Left ventricle myocardium inferior (tissue), 1 donor: ENCODE data around the gene FOXN1. TPM values are rescaled to one million over a fixed set of nuclear protein-coding genes. Genes with fewer than 3 reads are reported as not detected.

Experiments
- DNase-seq: peaks from one replicate; pipeline ENCODE4 v3.0.0-alpha.2; 2020
- H3K27ac ChIP-seq: fragments of 200-600 bp; replicated peaks from 2 replicates; pipeline ENCODE4 v1.8.0; 2021
- H3K27me3 ChIP-seq: fragments of 200-600 bp; 2 replicates; pipeline ENCODE4 v1.8.0; 2021; ENCODE audit warnings: low read depth
- H3K36me3 ChIP-seq: fragments of 200-600 bp; 2 replicates; pipeline ENCODE4 v1.8.0; 2021
- H3K4me1 ChIP-seq: fragments of 200-600 bp; 2 replicates; pipeline ENCODE4 v1.8.0; 2021
- H3K4me3 ChIP-seq: fragments of 200-600 bp; 2 replicates; pipeline ENCODE4 v1.8.0; 2021; ENCODE audit warnings: mild to moderate bottlenecking, moderate library complexity
- H3K9me3 ChIP-seq: fragments of 200-600 bp; replicated peaks from 2 replicates; pipeline ENCODE4 v1.8.0; 2021
- CTCF ChIP-seq: fragments of 200-600 bp; IDR thresholded peaks from 2 replicates; pipeline ENCODE4 v1.8.0; 2021; ENCODE audit warnings: antibody characterized with exemption, mild to moderate bottlenecking, borderline replicate concordance
- intact Hi-C: fragments of 100-400 bp; cut with micrococcal nuclease; formaldehyde crosslinking; loops from one replicate; pipeline ENCODE4 v1.11.0; 2022
- total RNA-seq: library from RNA; stranded (reverse); fragmentation: NEBNext Ultra II Directional; extraction: Animal tissue kit (Norgen Biotek cat#: 25700); gene quantifications from one replicate; pipeline ENCODE4 v1.2.1, GENCODE V29; 2021
- donor health status: DM: no; HTN: yes; CAD: no; lungs with severe emphysema.

The FOXN1 gene
- total RNA-seq, 1 donor from 2014 or later, result not detected

- H3K9me3 ChIP-seq, result no peaks in the 10 kb centered on the region
- peaks cover 11% of the 10 kb centered on the region for H3K36me3 ChIP-seq
- peak within 1 kb of the TSS; percentile 61 for H3K4me3 ChIP-seq
- no peaks in the 10 kb centered on the region for H3K27me3 ChIP-seq
- peak; percentile 98 for DNase-seq
- intact Hi-C loops, result no loop called here
- no peak for TF ChIP-seq CTCF
- H3K27ac ChIP-seq, result peak within 1 kb of the TSS; percentile 79
- H3K4me1 ChIP-seq, result peaks cover 48% of the 10 kb centered on the region
Observed at GRCh38 chr17:28576758-28577465, 70.8 kb downstream of the FOXN1 start, which contains the start of gene ALDOC. ALDOC (minus strand) TSS chr17:28576895; CDS start chr17:28575532, 1,363 bp downstream.

- H3K4me3 ChIP-seq, result no peak overlapping the region
- intact Hi-C loops, result no loop called here
- H3K27ac ChIP-seq, result peak overlapping the region; percentile 64
- no peak for DNase-seq
- H3K9me3 ChIP-seq, result no peaks in the 10 kb centered on the region
- no peaks in the 10 kb centered on the region for H3K27me3 ChIP-seq
- TF ChIP-seq CTCF, result no peak
- H3K36me3 ChIP-seq, result peaks cover 11% of the 10 kb centered on the region
- H3K4me1 ChIP-seq, result peaks cover 42% of the 10 kb centered on the region
Observed at GRCh38 chr17:28577466-28577824, 71.3 kb downstream of the FOXN1 start.

- intact Hi-C loops, result no loop called here
- Histone ChIP-seq H3K36me3 (peaks cover 9% of the 10 kb centered on the region), H3K4me3 (no peak overlapping the region), H3K27ac (no peak overlapping the region), H3K27me3 (no peaks in the 10 kb centered on the region), H3K4me1 (peaks cover 32% of the 10 kb centered on the region), H3K9me3 (no peaks in the 10 kb centered on the region)
- no peak for DNase-seq
- no peak for TF ChIP-seq CTCF
Observed at GRCh38 chr17:28578246-28579195, 72.4 kb downstream of the FOXN1 start.

- H3K9me3 ChIP-seq, result no peaks in the 10 kb centered on the region
- no peak for TF ChIP-seq CTCF
- no peak overlapping the region for H3K27ac ChIP-seq
- H3K4me3 ChIP-seq, result no peak overlapping the region
- H3K27me3 ChIP-seq, result no peaks in the 10 kb centered on the region
- H3K4me1 ChIP-seq, result peaks cover 22% of the 10 kb centered on the region
- peaks cover under 1% of the 10 kb centered on the region for H3K36me3 ChIP-seq
- no peak for DNase-seq
- intact Hi-C loops, result no loop called here
Observed at GRCh38 chr17:28579526-28579925, 73.4 kb downstream of the FOXN1 start.

- H3K27ac ChIP-seq, result no peak overlapping the region
- no peaks in the 10 kb centered on the region for H3K27me3 ChIP-seq
- no peak overlapping the region for H3K4me3 ChIP-seq
- no peaks in the 10 kb centered on the region for H3K9me3 ChIP-seq
- intact Hi-C loops, result no loop called here
- H3K4me1 ChIP-seq, result peaks cover 11% of the 10 kb centered on the region
- no peaks in the 10 kb centered on the region for H3K36me3 ChIP-seq
- TF ChIP-seq CTCF, result no peak
- DNase-seq, result no peak
Observed at GRCh38 chr17:28580959-28581358, 74.8 kb downstream of the FOXN1 start.
